HG03097 (cell line): ENCODE measurements around the gene FRMD4B.
A peak's percentile ranks its signal among the peaks of the same experiment; 100 is the strongest.
"Not testable (repeated sequence)": the region's sequence is repeated elsewhere in the genome, so short reads cannot be mapped to it uniquely, and the experiment has no call there.

ENCODE experiments used
- ATAC-seq: cut with Tn5 transposase; IDR thresholded peaks from one replicate; pipeline ENCODE4 v1.9.1; 2021; ENCODE audit not compliant: unreplicated experiment, low FRiP score

The FRMD4B gene

DNA sequence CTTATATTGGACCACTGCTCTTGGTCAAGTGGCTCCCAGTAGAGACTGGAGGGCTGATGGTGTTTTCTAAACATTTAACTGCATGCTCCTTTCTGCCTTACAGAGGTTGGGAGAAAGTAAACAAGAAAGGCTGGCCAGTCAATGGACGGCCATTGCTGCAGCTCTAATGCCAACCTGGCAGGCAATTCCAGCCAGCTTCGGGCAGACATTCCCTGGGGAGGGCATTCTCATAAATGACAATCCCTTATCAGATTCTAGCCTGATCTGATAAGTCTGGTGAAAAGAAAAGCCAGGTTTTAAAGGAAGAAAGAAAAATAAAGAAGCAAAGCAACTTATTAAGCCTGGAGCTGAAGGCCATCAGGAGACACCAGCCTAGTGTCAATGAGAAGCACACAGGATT, 60.7 kb downstream of the FRMD4B start:
- ATAC-seq = no peak

DNA sequence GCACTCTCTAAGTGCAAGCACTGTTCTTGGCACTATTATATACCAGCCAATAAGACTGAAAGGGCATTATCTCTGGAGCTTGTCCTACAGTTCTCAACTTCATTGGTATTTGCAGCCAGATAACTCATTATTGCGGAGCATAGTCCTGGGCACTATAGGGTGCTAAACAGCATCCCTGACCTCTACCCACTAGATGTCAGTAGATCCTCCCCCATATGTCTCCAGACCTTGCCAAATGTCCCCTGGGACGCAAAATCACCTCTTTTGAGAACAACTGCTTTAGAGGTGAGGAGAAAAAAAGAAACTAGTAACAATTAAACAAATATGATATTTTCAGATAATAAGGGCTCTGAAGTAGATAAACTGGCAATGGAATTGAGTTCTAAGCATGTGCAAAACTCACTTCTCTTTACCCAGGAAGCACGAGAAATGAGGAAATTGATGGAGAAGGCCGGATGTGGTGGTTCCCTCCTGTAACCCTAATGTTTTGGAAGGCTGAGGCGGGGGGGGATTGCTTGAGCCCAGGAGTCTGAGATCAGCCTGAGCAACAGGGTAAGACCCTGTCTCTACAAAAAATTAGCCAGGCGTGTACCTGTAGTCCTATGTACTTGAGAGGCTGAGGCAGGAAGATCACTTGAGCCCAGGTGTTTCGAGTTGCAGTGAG, 61.4 kb downstream of the FRMD4B start:
- peak; percentile 58 for ATAC-seq

DNA sequence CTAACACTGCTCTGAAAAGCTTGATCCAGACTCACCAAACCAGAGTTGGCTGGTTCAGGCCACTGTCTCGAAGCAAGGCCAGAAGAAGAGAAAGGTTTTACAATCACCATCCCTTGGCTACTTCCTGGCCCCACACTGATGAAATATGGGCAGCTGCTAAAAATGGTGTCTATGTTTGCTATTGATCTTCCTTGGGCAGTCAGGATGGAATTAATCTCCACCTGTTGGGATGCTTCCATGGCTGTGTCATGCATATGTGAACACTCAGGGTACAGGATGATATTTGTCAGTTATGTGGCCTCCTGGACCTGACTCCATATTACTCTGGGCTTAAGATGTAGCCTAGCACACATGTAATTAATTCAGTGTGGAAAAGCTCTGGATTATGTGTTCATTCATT, 61.9 kb downstream of the FRMD4B start:
- ATAC-seq = no peak

DNA sequence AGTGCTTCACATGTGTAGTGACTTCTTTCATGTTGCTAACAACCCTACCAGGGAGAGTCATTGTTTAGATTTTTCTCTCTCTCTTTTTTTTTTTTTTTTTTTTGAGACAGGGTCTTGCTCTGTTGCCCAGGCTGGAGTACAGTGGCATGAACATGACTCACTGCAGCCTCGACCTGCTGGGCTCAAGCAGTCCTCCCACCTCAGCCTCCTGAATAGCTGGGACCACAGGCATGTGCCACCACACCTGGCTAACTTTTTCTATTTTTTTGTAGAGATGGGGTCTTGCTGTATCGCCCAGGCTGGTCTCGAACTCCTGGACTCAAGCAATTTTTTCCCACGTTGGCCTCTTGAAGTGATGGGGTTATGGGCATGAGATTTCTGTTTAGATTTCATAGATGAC, 63.4 kb downstream of the FRMD4B start:
- ATAC-seq = not testable (repeated sequence)

DNA sequence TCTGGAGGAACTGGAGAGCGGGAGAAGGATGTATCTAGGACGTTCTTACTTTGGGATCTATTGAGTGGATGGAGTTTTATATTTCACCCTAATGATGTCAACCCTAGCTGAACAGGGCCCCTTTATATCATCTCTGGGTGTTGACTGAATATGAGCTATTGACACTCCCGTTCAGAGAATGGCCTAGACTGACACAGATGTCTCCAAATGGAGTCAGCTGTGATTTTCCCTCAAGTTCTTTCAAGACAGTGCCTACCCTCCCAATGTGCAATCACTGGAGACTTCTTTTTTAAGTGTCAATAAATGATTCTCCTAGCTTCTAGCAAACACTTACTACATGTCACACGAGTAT, 63.8 kb downstream of the FRMD4B start:
- ATAC-seq = no peak

DNA sequence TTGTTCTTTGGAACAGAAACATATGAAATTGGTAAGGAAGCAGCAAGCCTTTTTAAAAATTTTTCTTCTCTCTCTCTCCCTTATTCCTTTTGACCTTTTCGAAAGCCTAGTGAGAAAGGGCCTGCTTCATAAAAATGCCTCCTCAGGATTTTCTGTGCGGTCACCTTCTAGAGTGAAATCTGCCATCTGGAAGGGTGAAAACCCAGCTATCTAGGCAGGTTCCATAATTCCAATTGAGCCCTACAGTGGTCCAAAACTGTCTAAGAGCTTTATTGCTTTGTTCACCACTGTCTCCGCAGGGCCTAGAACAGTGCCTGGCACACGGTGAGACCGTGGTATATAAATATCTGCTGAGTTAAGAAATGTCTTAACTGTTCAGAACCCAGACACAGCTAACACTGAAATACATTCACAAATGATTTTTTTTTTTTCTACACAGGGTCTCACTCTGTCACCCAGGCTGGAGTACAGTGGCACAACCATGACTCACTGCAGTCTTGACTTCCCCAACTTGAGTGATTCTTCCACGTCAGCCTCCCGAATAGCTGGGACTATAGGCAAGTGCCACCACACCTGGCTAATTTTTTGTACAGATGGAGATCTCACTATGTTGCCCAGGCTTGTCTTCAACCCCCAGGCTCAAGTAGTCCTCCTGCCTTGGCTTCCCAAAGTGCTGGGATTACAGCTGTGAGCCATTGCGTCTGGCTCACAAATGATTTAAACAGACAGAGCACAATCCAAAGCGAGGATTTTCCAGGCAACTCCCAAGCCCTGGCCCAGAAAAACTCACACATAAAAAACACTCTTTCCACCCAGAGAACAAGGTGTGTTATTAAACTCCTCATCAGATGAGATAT, 64.4 kb downstream of the FRMD4B start:
- ATAC-seq = no peak

DNA sequence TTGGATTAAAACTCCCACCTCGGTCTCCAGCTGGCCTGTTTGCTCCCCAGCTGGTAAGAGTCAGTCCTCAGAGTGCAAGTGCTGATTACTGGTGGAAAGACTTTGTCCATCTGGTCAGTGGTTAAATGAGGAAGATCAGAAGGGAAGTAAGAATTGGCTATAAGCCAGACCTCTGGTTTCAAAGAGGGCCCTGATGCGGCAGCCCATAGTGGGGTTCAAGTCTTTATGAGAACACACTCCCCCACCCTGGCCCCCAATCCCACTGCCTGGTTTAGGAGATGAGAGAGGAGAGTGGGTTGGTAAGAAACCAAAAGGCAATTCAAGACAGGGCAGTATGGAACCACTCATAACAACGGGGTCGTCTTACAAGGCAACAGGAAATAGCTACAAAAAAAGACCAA, 65.0 kb downstream of the FRMD4B start:
- no peak for ATAC-seq

DNA sequence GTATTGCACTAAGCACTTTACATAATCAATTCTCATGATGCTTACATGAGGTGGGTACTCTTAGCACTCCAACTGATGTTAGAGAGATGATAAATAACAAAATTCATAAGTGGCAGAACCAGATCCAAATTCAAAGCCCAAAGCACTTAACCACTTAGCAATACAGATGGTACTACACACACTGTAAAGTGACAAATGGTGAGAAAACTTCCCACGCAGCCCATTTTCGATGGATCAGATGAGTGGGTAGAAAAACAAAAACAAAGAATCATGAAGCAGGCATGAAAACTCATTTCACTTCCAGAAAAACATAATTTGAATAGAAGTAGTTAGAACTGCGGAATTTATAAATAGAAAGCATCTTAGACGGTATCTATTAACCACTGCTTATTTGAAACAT, 66.2 kb downstream of the FRMD4B start:
- no peak for ATAC-seq

DNA sequence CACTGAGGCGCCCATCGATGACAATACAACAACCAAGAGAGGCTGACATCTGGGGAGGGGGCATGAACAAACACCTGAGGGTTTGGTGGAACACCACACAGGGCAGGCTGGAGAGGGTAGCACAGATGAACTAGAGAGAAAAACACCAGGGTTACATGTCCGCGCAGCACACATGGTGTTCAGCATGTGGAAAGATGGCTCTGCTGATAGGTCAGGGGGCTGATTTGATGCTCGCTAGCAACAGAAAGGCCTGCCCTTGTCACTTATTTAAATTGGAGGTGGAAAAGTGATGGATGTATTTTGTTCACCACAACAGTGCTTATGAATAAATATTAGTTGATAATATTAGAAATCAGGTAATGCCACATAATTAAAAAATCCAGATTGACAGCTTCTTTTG, 67.5 kb downstream of the FRMD4B start:
- no peak for ATAC-seq

DNA sequence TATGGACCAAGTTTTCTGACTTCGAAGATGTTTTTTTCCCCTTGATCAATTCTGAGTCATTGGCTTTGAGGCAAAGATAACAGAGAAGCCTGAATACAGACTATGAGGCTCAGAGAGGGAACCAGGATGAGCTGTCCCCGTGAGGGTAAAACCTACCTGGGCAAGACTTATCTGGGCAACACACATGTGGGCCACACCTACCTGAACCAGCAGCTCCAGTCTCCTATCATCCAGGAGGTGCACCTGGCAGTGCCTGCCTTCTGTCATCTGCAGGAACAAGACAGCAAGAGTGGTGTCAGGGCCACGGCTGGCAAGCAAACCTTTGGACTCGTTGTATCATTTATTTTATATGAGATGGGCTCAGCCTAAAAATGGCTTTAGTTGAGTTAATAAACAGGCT, 72.6 kb downstream of the FRMD4B start:
- ATAC-seq = no peak

DNA sequence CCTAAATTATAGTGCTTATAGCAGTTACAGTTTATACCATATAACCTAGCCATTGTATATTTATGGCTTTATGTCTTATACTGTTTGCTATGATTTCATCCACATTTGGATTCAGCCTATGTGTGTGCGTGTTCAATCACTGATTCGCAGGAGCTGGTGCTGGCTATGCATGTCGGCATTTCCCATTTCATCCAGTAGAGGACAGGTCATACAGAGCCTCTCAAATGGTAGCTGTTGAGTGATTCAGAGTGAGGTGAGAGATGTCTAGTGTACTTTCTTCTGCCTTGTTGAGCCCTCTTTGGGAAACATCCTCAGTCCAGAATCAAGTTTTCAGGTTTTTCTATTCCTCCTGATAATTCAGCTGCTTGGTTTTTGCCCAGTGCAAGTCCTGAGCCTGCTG, 76.1 kb downstream of the FRMD4B start:
- no peak for ATAC-seq

DNA sequence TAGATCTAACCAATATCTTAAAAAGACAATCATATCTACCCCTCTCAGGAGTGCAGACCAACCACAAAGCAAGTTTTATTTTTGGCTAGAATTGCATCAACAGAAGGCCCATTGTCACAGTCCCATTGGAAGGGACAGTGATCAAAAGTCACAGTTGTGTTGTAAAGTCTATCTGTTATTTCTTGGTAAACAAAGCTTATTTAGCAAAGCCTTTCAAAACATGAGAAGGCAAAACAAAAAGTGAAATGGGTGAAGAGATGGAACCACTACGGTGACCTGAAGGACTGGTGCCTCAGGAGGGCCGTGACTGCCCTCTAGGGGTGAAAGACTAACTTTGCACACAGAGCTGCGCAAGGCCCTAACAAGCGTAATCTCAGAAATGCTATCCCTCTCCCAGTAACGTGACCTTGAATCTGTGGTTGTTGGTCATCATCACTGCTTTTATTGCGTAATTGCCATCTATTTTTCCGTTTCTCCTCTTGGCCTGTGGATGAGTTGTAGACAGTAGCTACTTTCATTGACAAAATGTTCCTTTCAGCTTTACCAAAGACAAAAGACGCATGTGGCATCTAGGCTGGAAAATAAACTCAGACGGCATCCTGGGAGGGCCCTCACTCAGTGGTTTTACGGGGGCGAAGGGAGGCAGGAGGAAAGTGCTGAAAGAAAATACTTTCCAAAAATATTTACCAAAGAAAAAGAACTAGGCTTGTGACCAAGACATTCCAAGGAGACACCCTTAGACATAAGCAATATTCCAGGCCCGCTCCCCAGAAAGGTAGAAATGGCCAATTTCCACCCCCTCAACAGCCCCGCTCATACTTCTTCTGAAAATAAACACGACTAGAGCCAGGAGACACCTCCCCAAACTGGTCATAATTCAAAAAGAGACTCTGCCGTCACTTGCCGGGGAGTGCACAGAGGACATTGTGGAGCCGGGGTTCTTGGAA, 79.4 kb downstream of the FRMD4B start:
- peak; percentile 93 for ATAC-seq

DNA sequence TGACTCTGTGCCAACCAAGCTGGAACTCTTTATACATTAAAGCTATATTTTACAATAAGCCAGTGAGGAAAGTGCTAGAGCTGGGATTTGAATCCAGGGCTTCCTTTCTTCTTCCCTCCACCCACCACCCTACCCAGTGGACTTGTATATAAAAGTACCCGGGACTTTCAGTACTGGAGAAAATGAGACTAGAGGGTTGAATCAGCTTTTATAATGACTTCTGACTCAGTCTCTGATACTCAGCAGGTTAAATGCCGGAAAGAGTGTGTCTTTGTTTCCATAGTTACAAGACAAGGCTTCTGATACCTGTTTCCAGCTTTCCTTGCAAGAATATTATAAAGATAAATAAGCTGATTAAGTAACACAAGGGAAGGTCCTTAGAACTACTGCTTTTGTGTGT, 80.9 kb downstream of the FRMD4B start:
- ATAC-seq = no peak

DNA sequence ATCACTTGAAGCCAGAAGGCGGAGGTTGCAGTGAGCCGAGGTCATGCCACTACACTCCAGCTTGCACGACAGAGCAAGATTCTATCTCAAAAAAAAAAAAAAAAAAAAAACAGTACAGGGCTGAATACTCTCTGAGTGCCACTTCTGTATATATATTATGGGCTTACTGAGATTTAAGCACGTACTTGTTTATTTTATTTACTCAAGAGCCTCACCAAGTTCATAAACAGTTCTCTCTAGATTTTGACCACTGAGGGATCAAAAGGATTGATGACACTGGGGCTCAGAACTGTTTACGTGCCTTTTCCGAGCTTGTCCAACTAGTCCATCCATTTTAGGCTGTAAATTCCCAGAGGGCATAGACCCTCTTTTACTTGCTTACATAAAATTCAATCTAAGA, 81.5 kb downstream of the FRMD4B start:
- ATAC-seq = no peak

DNA sequence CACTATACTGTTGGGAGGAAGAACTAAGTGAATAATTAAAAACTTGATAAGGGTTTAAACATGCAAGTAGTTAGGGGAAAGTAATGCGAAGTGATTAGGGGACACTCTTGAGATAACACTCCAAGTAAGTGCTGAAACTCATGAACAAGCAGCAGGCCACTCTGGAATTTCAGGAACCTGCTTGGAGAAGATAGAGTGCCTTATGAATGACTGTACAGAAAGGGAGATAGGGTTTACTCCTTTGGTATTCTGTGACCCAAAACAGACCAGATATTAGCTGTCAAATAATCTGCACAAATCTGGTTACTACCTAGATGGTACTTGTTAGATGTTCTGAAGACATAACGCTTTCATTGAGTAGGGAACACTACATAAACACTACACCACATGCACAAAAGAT, 85.6 kb downstream of the FRMD4B start:
- no peak for ATAC-seq

DNA sequence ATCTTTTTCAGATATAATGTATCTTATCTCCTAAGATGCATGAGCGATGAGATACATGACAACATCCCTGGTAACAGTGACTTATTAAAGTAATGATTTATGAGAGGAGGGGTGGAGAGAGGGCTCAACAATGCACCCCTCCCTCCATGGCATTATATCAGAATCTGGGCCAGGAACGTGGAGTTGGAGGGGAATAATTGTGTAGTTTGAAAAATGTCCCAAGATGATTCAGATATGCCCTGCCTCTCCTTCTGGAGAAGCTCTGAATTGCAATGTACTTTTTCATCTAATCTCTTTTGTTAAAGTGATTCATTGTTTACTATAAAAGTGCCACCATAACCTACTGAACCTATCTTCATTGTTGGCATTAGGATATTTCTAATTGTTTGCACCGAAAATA, 86.5 kb downstream of the FRMD4B start:
- no peak for ATAC-seq

DNA sequence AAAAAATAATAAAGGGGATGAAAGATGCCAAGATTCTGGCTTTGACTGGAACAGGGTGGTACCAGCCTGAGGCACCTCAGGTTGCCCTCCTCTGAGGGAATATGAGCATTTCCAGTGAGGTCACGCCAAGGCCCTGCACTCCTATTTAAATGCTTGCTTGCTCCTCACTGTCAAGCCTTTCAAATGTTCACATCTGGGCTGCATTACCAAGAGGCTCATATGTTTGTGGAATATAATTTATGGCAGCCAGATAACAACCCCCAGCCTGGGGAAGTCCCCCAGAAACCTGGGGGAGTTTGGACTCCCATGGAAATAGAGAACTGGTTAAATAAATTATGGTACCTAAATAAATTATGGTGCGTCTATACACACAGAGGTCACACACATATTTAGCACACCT, 88.4 kb downstream of the FRMD4B start:
- ATAC-seq = no peak

DNA sequence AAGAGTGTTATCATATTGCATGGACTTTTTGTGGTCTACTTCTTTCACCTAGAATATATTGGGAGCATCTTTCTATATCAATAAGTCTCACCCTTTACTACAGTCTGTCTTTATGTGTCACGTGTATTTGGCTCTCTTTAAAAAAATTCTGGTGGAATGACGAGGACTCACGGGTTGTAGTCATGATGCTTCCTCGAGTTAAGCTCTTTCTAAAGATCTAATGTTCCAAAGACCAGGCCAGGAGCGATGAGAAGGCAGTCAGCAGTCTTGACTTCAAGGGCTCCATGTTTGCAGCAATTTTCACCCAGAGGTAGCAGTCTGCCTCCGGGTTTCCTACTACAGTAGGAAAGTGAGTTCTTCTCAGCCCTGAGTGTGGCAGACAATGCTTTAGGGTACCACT, 88.9 kb downstream of the FRMD4B start:
- no peak for ATAC-seq

DNA sequence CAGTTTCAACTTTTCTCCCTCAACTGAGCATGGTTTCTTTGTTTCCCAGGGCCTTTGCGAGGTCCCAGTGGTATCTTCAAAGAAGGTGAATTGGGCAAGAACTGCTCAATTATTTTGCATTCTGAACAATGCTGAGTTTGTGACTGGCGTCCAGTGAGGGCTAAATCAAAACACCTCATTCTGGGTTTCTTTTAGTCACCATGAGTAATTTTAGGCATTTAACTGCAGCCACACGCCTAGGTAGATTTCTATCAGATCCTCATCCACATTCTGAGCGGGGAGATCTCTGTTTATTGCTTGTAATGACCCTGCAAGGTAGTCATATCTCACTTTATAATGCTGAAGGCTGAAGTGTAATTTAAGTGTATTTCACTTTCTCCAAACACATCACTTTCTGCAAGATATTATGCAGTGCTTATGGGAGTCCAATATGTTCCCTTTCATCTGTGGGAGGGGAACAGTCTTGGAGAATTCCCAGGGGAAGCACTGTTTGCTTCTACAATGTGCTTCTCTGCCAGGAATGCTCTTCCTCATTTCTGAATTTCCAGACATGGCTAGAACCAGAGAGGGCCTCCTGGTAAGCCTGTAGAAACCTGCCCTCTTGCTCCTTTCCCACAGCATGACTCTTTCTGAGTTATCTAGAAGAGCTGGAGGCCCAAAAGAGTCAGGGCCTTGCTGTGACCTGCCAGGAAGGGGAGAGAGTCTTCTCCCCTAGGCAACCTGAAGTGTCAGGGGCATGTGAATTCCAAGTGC, 91.7 kb downstream of the FRMD4B start:
- ATAC-seq = no peak

DNA sequence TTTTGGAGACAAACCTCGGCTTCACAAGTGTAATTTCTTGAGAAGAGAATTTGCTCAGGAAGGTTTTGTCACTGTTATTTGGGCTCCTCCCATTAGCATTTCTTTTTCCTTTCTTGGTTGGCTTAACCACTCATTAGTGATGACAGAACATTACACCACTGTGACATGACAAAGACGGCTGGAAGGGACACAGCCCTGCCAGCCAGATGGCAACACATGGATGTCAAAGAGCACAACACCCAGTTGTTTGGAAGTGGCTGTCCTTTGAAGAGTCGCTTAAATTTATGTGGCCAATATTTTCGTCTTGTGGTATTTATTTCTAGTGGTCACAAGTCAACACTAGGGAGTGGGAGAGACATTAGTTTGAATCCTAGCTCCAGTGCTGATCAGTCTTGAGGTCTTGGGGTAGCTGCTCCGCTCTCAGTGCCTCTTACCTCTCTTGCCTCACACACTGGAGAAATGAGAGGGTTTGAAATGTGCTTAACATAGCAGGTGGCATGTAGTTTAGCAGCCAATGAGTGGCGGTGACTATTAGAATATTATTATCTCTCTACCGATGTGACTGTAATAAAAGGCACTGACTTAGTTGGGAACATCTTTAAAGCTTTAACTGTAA, 92.8 kb downstream of the FRMD4B start:
- ATAC-seq = no peak
